ENCODE results near the gene CLIC3. TPM values are rescaled to one million over a fixed set of nuclear protein-coding genes. Genes with fewer than 3 reads are reported as not detected.

CLIC3 gene
- total RNA-seq, 1 donor from 2014 or later, result not detected

- ATAC-seq (no peak), DNase-seq (ENCODE audit: low spot score) (no peak)
Measured at GRCh38 chr9:136955202-136955942, 41.0 kb downstream of the CLIC3 start.

- ATAC-seq (no peak), DNase-seq (ENCODE audit: low spot score) (no peak)
Measured at GRCh38 chr9:136954270-136955083, 41.9 kb downstream of the CLIC3 start.

- DNase-seq (ENCODE audit: low spot score), result no peak
Measured at GRCh38 chr9:136953771-136954269, 42.5 kb downstream of the CLIC3 start.

GRCh38 chr9:136952876-136953770 lies 43.2 kb downstream of the CLIC3 start:
- no peak for ATAC-seq
- DNase-seq (ENCODE audit: low spot score), result no peak

More at GRCh38 chr9:136953771-136954269, 42.5 kb downstream of the CLIC3 start:
- ATAC-seq, result no peak

DNA sequence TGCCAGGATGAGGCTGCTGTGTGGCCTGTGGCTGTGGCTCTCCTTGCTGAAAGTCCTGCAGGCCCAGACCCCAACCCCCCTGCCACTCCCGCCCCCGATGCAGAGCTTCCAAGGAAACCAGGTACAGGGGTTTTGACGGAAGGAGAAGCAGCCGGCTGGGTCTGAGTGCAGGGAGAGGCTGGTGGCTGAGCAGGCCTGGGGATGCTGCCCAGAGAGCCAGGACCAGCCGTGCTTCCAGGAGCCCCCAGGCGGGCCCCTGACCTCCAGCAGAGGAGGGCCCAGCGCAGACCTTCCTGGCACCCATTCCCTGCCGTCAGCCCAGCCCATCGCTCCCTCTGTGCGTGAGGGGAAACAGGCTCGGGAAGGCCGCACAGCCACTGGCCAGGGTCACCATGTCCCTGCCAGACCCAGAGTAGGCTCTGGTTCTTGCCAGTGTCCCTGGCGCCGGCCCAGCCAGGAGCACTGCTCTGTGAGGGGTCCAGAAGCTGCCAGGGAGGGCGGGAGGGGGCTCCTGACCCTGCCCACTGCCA lies 44.0 kb downstream of the CLIC3 start:
- no peak for ATAC-seq
- no peak for DNase-seq (ENCODE audit: low spot score)

DNA sequence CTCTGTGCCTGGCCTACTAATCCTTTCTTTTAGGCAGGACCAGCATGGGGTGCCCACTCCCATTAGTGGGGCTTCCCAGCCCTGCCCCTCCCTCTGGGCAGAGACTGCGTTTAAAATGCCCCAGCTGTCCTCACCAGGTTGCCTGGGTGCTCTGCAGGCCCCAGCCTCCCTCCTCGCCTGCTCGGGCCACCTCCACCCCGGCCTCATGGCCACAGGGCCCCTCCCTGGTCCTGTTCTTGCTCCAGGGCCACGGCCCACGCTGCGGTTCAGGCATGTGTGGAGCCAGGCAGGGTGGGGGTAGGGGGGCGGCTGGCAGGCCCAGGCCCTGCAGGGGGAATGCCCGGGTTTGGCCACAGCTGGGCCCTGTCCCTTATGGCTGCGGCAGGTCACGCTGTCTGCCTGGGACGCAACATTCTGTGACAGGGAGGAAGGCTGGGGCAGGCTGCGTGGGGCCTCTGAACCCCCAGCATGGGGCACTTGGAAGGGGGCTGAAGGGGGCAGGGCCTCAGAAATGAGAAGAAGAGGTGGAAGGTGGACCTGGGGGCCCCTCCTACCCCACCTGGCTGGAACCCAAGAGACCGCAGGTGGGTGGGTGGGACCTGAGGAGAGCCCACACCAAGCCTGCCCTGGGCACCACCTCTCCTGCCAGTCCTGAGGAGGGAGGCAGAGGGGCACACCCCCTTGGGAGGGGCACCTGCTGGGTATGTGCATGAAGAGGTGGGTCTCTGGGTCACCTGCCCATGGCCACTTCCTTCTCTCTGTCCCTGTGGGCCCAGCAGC lies 44.6 kb downstream of the CLIC3 start, which contains the start of gene LCN12:
LCN12 (plus strand) TSS at position 733 of the 780 bp plus-strand sequence. CDS start 55 bp downstream, outside the sequence.
- ATAC-seq, result no peak
- DNase-seq (ENCODE audit: low spot score), result no peak

GRCh38 chr9:136950656-136951276 lies 45.6 kb downstream of the CLIC3 start:
- DNase-seq (ENCODE audit: low spot score) (peak; percentile 72), ATAC-seq (peak; percentile 22)

DNA sequence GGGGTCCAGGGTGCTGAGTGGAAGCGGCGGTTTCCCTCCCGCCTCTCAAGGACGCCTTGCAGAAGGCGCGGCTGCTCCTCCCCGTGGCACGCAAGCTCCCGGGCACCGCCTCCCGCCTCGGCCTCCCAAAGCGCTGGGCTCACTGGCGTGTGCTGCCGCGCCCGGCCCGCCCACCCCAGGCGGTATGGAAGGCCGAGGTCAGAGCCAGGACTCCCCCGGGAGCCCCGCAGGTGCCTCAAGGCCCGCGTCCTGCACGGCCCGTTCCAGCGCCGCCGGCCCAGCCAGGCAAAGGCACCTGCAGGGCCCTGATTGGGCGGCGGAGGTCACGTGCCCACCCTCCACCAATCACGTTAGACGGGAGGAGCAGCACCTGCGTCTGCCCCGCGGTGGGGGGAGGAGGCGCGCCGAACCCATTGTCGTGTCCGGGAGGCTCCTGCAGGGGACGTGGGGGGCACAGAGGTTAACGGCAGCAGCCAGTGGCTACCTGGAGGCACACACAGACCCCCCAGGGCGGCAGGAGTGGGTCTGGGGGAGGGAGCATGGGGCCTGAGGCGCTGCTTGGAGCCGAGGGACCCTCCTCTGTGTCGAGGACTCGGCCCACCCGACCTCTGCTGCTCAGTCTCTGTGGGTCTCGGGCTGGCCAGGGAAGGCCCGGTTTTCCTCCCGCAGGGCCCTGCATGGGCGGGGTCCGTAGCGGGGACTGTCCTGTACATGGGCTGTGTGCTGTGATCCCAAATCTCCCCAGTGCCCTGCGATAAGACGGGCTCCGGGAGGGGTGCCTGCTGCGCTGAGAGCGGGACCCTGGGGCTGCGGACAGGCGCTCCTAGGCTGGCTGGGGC lies 46.3 kb downstream of the CLIC3 start:
- ATAC-seq, result peak; percentile 67
- peak; percentile 100 for DNase-seq (ENCODE audit: low spot score)

DNA sequence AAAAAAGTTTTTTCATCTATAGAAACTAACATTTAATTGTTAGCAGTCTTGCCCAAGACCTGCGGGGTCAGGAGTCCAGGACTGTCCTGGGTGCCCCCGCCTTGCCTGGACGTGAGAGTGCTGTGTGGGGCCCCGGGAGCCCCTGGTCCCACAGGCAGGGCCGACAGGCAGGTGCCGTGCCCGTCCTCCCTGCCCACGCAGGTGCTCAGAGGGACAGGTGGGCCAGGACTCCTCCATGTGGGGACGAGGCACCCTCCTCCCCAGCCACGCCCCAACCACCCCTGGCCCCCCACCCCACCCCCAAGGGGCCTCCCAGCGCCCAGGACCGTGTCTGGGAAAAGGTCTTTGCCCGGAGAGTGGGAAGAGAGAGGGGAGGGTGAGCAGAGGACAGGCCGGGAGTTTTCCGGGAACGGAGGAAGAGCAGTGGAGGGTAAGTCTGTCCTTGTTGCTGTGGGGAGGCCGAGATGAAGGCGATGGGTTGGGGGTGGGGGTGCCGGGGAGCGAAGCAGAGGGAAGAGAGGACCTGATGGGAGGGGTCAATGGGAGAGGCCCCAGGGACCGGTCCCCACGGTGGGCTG lies 47.0 kb downstream of the CLIC3 start:
- ATAC-seq (peak; percentile 2), DNase-seq (ENCODE audit: low spot score) (no peak)

DNA sequence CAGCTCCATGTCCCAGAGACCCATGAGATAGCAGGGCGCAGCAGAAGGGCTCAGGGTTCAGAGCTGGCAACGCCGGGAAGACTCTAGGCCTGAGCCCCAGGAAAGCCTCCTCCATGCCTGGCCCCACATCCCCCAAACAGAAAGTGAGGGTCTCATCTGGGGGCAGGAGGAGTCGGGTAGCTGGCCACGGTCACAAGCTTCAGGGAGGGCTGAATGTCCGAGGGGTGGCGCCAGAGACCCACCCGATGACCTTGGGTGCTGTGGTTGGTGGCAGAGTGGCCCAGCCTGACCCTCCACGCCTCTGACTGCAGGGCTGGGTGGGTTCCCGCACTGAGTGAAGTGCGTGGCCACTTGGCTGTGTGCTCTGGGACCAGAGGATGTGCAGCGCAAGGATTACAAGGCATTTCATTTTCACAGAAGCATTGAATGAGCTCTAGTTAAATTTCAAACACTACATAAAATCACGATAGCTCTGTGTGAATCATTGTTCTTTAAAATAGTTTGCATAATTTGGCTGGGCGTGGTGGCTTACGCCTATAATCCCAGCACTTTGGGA lies 48.3 kb downstream of the CLIC3 start:
- DNase-seq (ENCODE audit: low spot score), result peak; percentile 73
- ATAC-seq, result no peak

DNA sequence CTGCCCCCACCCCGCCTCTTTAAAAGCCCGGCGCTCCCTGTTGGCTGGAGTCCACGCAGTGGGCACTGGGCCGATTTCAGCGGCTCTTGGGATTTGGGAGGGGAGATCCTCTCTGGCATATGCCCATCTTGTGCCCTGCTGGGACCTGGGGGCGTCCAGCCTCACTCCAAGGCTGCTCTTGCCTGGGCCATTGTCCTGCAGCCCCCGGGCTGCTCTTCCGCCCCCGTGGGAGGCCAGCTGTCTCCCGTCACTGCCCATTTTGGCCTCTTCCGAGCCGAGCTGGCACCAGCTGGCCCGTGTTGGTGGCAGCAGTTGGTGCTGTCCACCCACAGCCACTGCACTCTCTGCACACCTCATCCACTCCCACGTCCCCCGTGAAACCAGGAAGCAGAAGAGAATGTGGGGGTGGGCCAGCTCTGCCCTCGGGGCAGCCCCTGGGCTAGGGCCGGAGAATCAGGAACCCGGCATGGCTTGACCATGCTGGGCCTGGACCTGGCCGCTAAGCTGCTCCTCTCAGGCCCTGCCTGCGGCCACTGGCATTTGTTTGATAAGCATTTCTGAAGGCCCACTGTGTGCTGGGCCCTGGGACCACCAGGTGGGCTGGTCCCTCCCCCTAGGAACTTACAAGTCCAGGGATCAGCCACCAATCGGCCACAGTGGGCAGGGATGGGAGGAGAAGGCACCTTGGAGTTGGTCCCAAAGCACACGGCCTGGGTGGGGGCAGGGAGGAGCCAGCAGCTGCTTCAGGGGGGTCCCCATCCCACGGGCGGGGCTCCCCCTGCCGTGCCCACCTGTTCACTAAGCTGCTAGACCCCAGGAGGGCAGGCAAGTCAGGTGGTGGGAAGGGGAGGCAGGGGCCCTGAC lies 49.1 kb downstream of the CLIC3 start:
- ATAC-seq (peak; percentile 3), DNase-seq (ENCODE audit: low spot score) (peak; percentile 80)

- no peak for DNase-seq (ENCODE audit: low spot score)
Measured at GRCh38 chr9:136946228-136947027, 49.9 kb downstream of the CLIC3 start.

DNA sequence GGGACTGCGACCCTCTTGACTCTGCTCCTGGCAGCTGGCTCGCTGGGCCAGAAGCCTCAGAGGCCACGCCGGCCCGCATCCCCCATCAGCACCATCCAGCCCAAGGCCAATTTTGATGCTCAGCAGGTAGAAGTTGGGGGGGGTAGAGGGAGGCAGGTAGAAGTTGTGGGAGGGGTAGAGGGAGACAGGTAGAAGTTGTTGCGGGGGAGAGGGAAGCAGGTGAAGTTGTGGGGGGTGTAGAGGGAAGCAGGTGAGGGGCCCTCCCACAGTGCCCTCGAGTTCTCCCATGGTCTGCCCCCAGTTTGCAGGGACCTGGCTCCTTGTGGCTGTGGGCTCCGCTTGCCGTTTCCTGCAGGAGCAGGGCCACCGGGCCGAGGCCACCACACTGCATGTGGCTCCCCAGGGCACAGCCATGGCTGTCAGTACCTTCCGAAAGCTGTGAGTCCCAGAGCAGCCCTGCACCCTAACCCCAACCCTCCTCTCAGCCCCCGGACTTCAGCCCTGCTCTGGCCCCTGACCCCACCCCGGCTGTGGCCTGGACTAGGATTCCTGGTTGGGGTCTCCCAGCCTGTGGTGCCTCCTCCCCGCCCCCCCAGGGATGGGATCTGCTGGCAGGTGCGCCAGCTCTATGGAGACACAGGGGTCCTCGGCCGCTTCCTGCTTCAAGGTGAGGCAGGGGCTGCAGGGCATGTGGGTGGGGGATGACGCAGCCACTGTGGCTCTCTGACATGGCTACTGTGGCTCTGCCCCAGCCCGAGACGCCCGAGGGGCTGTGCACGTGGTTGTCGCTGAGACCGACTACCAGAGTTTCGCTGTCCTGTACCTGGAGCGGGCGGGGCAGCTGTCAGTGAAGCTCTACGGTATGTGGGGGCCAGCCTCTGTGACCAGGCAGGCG lies 50.8 kb downstream of the CLIC3 start:
- peak; percentile 67 for DNase-seq (ENCODE audit: low spot score)
- no peak for ATAC-seq

More at GRCh38 chr9:136946228-136947027, 49.9 kb downstream of the CLIC3 start:
- ATAC-seq, result no peak

Measured in left lobe of liver (tissue), 2 donors.